ENCODE measurements around the gene DACT3.
A peak's percentile ranks its signal among the peaks of the same experiment; 100 is the strongest.

Gene DACT3, protein sequence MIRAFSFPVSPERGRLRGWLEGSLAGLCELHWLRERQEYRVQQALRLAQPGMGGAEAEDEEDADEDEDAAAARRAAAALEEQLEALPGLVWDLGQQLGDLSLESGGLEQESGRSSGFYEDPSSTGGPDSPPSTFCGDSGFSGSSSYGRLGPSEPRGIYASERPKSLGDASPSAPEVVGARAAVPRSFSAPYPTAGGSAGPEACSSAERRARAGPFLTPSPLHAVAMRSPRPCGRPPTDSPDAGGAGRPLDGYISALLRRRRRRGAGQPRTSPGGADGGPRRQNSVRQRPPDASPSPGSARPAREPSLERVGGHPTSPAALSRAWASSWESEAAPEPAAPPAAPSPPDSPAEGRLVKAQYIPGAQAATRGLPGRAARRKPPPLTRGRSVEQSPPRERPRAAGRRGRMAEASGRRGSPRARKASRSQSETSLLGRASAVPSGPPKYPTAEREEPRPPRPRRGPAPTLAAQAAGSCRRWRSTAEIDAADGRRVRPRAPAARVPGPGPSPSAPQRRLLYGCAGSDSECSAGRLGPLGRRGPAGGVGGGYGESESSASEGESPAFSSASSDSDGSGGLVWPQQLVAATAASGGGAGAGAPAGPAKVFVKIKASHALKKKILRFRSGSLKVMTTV

GRCh38 chr19:46661020-46661731 is at the start of gene DACT3:
Gene DACT3, minus strand, starts transcription at chr19:46661182. Its CDS starts 118 bp downstream, at chr19:46661064.
- DNase-seq, result peak; percentile 100

GRCh38 chr19:46710687-46711086 is 49.7 kb upstream of the DACT3 start:
- DNase-seq, result no peak

DNA sequence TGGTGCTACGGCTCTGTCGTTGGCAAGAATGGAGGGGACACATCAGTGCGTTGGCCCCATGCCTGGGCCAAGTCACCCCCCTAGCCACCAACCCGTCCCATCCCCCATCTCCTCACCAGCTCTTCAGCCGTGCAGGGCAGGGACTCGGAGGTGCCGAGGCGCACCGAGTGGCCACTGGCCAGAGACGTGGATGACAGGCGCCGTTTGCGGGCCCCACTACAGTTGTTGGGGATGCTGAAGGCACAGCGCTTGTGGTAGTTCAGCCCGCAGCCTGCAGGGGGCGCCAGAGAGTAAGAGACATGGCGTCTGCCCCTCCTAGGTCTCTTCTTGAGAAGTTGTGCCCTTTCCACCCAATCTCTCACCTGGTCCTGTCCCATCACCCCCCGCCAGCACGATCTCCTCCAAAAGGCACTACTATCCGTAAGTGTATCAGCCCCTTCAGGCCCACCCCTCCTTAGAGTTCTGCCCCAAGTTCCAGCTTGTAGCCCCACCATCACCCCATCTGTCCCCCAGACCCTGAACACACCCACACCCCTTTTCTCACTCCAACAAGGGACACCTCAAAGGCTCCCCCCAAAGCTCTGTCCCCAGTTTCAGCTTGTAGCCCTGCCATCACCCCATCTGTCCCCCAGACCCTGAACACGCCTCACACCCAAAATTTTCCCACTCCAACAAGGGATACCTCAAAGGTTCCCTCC is 43.5 kb upstream of the DACT3 start:
- peak; percentile 88 for DNase-seq

DNA sequence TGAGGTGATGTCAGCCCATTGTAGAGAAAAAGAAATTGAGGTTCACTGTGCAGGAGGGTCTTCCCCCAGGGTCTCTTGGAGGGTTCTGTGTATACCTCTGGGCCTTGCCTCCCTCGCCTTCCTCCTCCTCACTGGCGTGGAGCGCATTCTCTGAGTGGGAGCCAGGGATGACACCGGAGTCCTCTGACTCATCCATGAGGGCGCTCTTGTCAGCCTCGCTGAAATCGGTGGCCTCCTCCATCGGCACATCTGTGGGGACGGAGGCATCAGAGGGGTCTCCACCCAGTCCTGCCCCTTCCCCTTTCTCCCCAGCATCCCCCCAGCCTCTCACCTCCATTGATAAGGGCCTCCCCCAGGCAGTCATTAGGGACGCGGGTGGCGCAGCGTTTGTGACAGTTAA is 39.7 kb upstream of the DACT3 start:
- DNase-seq, result no peak

DNA sequence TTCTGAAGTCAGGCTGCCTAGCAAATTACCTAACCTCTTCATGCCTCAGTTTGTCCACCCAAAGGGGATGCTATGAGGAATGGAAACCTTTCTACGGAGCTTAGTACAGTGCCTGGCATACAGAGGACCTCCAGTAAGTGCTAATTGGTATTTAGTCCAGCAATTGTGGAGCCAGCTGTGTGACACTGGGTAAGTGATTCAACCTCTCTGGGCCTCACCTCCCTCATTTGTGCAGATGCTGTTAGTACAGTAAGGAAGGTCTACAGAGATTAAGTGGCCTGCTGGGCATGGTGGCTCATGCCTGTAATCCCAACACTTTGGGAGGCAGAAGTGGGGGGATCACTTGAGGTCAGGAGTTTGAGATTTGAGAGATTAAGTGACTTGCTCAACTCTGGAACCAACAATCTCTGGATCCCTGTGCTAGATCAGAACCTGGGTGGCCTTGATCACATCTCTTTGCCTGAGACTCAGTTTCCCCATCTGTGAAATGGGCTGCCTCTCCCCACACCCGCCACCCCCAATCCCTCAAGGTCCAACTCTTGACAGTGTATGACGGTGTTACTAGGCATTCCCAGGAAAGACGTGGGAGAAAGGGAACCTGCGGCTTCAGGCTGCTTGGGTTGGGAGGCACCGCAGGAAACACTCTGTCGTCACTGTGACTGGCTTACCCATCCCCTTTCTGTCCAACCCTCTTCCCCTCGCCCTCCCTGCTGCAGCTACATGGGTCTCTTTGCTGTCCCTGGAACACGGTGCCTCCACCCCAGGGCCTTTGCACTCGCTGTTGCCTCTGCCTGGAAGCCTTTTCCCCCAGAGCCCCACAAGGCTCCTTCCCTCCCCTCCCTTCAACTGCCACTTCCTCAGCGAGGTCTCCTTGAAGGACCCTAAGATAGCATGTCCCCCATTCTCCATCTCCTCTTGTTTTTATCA is 37.7 kb upstream of the DACT3 start:
- DNase-seq, result no peak

- DNase-seq, result no peak
Measured at GRCh38 chr19:46697204-46697960, 36.4 kb upstream of the DACT3 start.

- no peak for DNase-seq
Measured at GRCh38 chr19:46696866-46697203, 35.9 kb upstream of the DACT3 start.

DNA sequence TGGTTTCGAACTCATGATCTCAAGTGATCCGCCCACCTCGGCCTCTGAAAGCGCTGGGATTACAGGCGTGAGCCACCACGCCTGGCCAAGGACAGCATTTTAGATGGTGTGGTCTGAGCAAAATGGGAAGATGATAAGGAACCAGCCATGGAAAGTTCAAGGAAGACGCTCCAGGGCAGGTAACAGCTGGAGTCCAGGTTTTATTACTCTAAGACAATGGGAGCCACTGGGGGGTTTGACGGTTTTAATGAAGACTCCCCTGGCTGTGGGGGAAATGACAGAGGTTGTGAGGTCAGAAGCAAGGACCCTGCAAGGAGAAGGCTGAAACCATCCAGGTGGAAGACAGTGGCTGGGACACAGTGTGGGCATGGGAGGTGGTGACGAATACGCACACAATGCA is 35.1 kb upstream of the DACT3 start:
- DNase-seq, result no peak

DNA sequence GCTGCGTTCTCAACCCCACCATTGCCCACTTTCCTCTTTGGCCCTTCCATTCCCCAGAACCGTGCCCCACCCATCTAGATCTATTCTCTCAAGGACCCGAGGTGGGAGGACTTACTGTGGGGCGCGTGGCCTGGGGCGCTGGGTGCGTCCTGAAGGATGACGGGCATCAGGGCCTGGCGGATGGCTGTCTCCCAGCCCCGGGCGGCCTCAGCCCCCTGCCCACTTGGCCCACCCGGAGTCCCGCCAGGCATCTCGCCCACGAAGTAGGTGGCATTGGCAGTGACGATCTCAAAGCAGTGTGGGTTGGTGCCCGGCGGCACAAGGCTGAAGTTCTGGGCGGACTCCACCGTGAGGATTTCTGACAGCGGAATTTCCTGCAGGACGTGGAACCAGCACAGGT is 32.8 kb upstream of the DACT3 start:
- DNase-seq, result no peak

- DNase-seq, result no peak
Measured at GRCh38 chr19:46692918-46693722, 32.1 kb upstream of the DACT3 start.

DNA sequence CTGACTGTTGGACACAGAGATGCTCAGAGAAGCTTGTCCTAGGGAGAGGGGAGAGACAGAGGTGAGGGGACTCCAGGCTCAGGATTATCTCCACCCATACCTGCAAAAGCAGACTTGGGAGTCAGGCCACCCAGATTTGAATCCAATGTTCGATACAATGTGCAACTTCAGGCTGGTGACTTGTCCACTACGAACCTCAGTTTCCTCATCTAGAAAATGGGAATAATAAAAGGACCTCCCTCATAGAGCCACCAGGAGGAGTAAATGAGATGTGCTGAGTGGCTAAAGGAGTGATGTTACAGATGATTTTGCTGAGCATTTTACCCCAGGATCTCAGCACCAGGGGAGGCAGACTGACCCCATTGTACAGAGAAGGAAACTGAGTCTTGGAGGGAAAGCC is 31.0 kb upstream of the DACT3 start:
- DNase-seq, result no peak

- no peak for DNase-seq
Measured at GRCh38 chr19:46691104-46691503, 30.1 kb upstream of the DACT3 start.

- DNase-seq, result no peak
Measured at GRCh38 chr19:46689358-46689757, 28.4 kb upstream of the DACT3 start.

DNA sequence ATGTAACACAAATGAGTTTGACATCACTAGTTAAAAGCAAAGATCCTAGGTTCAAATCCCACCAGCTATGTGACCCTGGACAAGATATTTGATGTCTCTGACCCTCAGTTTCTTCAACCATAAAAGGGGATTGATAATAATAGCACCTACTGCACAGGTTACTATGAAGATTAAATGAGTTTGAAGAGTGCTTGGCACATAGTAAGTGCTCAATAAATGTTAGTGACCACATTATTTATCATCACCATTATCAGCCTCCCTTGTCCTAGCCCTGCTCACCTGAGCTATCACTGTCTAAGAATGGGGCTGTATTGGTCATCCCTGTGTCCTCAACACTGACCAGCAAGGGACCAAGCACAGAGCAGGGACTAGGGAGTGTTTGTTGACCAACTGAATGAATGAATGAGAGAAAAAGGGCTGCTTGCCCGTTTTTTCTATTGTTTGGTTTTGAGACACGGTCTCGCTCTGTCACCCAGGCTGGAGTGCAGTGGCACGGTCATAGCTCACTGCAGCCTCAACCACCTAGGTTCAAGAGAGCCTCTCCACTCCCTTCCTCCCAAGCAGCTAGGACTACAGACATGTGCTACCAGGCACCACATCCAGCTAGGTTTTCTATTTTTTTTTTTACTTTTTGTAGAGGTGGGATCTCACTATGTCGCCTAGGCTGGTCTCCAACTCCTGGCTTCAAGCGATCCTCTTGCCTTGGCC is 26.6 kb upstream of the DACT3 start:
- no peak for DNase-seq

DNA sequence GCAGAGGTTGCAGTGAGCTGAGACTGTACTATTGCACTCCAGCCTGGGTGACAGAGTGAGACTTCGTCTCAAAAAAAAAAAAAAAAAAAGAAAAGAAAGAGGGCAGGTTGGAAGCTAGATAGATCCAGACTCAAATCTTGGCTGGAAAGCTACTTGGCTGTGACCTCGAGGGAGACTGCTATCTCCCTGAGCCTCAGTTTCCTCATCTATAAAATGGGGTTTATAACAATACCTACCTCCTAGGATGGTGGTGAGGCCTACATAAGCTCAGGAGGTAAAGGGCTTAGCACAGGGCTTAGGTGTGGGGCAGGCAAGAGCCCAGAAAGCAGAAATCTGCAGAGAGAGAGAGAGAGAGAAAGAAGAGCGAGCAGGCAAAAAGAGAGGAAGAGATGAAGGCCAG is 24.2 kb upstream of the DACT3 start:
- DNase-seq, result no peak

DNA sequence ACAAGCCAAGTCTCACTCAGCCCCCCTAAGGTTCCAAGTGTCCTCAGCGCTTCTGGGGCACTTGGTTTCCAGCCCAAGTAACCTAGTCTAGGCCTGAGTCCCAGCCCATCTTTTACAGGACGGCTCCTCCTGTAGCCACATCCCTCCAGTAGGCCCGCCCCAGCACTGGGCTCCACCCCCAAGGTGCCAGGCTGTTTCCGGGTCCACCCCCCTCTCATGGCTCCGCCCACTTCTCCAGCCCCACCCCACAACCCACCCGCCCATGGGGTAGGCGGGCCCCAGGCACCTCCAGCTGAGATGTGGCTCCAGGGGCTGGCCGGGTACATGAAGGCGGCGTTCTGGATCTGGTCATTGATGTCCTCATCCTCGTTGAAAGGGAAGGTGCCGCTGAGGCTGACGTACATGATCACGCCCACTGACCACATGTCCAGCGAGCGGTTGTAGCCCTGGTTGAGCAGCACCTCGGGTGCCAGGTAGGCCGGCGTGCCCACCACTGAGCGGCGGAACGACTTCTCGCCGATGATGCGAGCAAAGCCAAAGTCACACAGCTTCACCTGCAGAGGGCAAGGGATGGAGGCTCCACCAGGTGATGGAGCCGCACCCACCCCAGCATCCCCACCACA is 17.2 kb upstream of the DACT3 start:
- DNase-seq, result peak; percentile 57

GRCh38 chr19:46674416-46675178 is 13.6 kb upstream of the DACT3 start:
- DNase-seq, result no peak

DNA sequence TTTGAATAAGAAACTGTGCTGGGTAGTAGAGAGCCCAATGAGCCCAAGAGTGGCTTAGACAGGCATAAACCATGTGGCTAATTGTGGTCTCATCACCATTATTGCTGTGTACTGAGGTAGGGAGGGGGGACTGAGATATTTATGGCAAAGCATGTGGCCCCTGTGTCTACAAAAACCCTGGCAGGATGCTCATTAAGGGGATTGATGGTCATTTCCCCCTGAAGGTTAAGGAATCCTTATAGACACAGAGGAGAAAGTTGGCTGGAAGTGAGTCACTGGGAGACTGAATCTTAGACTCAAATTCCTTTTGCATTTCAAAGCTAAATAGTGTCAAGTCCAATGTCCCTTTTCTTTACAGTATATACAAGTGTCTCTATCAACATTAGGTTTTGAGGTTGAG is 9.8 kb upstream of the DACT3 start:
- no peak for DNase-seq

- DNase-seq, result no peak
Measured at GRCh38 chr19:46668662-46669061, 7.7 kb upstream of the DACT3 start.

Data from activated naive CD4-positive, alpha-beta T cell treated with Interleukin-2 at 50 U/mL for 16 hours (primary cell).